Measurements from ENCODE around the gene OPCML.

Gene OPCML

GRCh38 chr11:133034929-133035328 is 497.4 kb downstream of the OPCML start:
- no peak for ATAC-seq (ENCODE audit: low read depth)
- Histone ChIP-seq H3K36me3 (ENCODE audit: low read depth) (no peaks in the 10 kb centered on the region), H3K4me1 (ENCODE audit: insufficient read depth, poor library complexity, severe bottlenecking) (peaks cover 6% of the 10 kb centered on the region), H3K27ac (ENCODE audit: poor library complexity, severe bottlenecking) (no peak overlapping the region), H3K4me3 (ENCODE audit: severe bottlenecking) (no peak overlapping the region), H3K27me3 (ENCODE audit: insufficient read depth, poor library complexity, severe bottlenecking) (no peaks in the 10 kb centered on the region), H3K9me3 (ENCODE audit: severe bottlenecking) (no peaks in the 10 kb centered on the region)
- no peak for TF ChIP-seq CTCF (IDR thresholded peaks at IDR 0.05; ENCODE audit: poor library complexity, severe bottlenecking)
- no peak for DNase-seq (ENCODE audit: low spot score)

GRCh38 chr11:133029107-133029506 is 503.2 kb downstream of the OPCML start:
- ATAC-seq (ENCODE audit: low read depth) (no peak), DNase-seq (ENCODE audit: low spot score) (no peak)
- H3K4me1 ChIP-seq (ENCODE audit: insufficient read depth, poor library complexity, severe bottlenecking): no peaks in the 10 kb centered on the region
- H3K36me3 ChIP-seq (ENCODE audit: low read depth): no peaks in the 10 kb centered on the region
- no peaks in the 10 kb centered on the region for H3K9me3 ChIP-seq (ENCODE audit: severe bottlenecking)
- no peak for TF ChIP-seq CTCF (IDR thresholded peaks at IDR 0.05; ENCODE audit: poor library complexity, severe bottlenecking)
- H3K27ac ChIP-seq (ENCODE audit: poor library complexity, severe bottlenecking): no peak overlapping the region
- no peaks in the 10 kb centered on the region for H3K27me3 ChIP-seq (ENCODE audit: insufficient read depth, poor library complexity, severe bottlenecking)
- no peak overlapping the region for H3K4me3 ChIP-seq (ENCODE audit: severe bottlenecking)

GRCh38 chr11:133026952-133027351 is 505.3 kb downstream of the OPCML start:
- H3K4me3 ChIP-seq (ENCODE audit: severe bottlenecking): no peak overlapping the region
- no peaks in the 10 kb centered on the region for H3K27me3 ChIP-seq (ENCODE audit: insufficient read depth, poor library complexity, severe bottlenecking)
- DNase-seq (ENCODE audit: low spot score): no peak
- no peak overlapping the region for H3K27ac ChIP-seq (ENCODE audit: poor library complexity, severe bottlenecking)
- H3K4me1 ChIP-seq (ENCODE audit: insufficient read depth, poor library complexity, severe bottlenecking): no peaks in the 10 kb centered on the region
- no peaks in the 10 kb centered on the region for H3K36me3 ChIP-seq (ENCODE audit: low read depth)
- TF ChIP-seq CTCF (IDR thresholded peaks at IDR 0.05; ENCODE audit: poor library complexity, severe bottlenecking): no peak
- no peak for ATAC-seq (ENCODE audit: low read depth)
- no peaks in the 10 kb centered on the region for H3K9me3 ChIP-seq (ENCODE audit: severe bottlenecking)

- DNase-seq (ENCODE audit: low spot score): no peak
- TF ChIP-seq CTCF (IDR thresholded peaks at IDR 0.05; ENCODE audit: poor library complexity, severe bottlenecking): no peak
- no peaks in the 10 kb centered on the region for H3K36me3 ChIP-seq (ENCODE audit: low read depth)
- H3K9me3 ChIP-seq (ENCODE audit: severe bottlenecking): no peaks in the 10 kb centered on the region
- H3K27me3 ChIP-seq (ENCODE audit: insufficient read depth, poor library complexity, severe bottlenecking): peaks cover 3% of the 10 kb centered on the region
- no peaks in the 10 kb centered on the region for H3K4me1 ChIP-seq (ENCODE audit: insufficient read depth, poor library complexity, severe bottlenecking)
- no peak overlapping the region for H3K4me3 ChIP-seq (ENCODE audit: severe bottlenecking)
- no peak overlapping the region for H3K27ac ChIP-seq (ENCODE audit: poor library complexity, severe bottlenecking)
- no peak for ATAC-seq (ENCODE audit: low read depth)
Observed at GRCh38 chr11:133024301-133024700, 508.0 kb downstream of the OPCML start.

GRCh38 chr11:133023232-133023631 is 509.1 kb downstream of the OPCML start:
- no peak for TF ChIP-seq CTCF (IDR thresholded peaks at IDR 0.05; ENCODE audit: poor library complexity, severe bottlenecking)
- Histone ChIP-seq H3K4me3 (ENCODE audit: severe bottlenecking) (no peak overlapping the region), H3K4me1 (ENCODE audit: insufficient read depth, poor library complexity, severe bottlenecking) (no peaks in the 10 kb centered on the region), H3K27me3 (ENCODE audit: insufficient read depth, poor library complexity, severe bottlenecking) (peaks cover 3% of the 10 kb centered on the region), H3K27ac (ENCODE audit: poor library complexity, severe bottlenecking) (no peak overlapping the region), H3K36me3 (ENCODE audit: low read depth) (no peaks in the 10 kb centered on the region), H3K9me3 (ENCODE audit: severe bottlenecking) (no peaks in the 10 kb centered on the region)
- DNase-seq (ENCODE audit: low spot score): no peak
- no peak for ATAC-seq (ENCODE audit: low read depth)
